Osteoblast (primary cell): ENCODE results near the gene SLC9A9. TPM values are rescaled to one million over a fixed set of nuclear protein-coding genes. Genes with fewer than 3 reads are reported as not detected.

Source experiments
- DNase-seq: peaks from one replicate; pipeline ENCODE4 v3.0.0; 2011; ENCODE audit warnings: low spot score, mixed read lengths; ENCODE audit not compliant: insufficient read length; ENCODE audit errors: missing footprints
- H2AFZ ChIP-seq: 2 replicates; pipeline ENCODE4 v1.6.0; 2011; ENCODE audit warnings: mild to moderate bottlenecking, low read length
- H3K27ac ChIP-seq: 2 replicates; pipeline ENCODE4 v1.5.1; 2011; ENCODE audit warnings: mild to moderate bottlenecking, low read depth, low read length, moderate library complexity
- H3K27me3 ChIP-seq: 2 replicates; pipeline ENCODE4 v1.6.0; 2012; ENCODE audit warnings: mild to moderate bottlenecking, control low read depth, inconsistent platforms, low read length, moderate library complexity; ENCODE audit not compliant: insufficient read depth
- H3K36me3 ChIP-seq: 2 replicates; pipeline ENCODE4 v1.5.1; 2011; ENCODE audit warnings: mild to moderate bottlenecking, low read length, control low read depth, moderate library complexity; ENCODE audit not compliant: insufficient read depth
- H3K4me1 ChIP-seq: 2 replicates; pipeline ENCODE4 v1.5.1; 2011; ENCODE audit warnings: mild to moderate bottlenecking, low read length, control low read depth, moderate library complexity; ENCODE audit not compliant: insufficient read depth
- H3K4me2 ChIP-seq: 2 replicates; pipeline ENCODE4 v1.6.0; 2011; ENCODE audit warnings: mild to moderate bottlenecking, low read length; ENCODE audit not compliant: insufficient read depth
- H3K4me3 ChIP-seq: fragments of 200-600 bp; sonication (generic); 3 replicates; pipeline ENCODE4 v1.5.1; 2012; ENCODE audit warnings: mild to moderate bottlenecking, low read length, inconsistent platforms; ENCODE audit not compliant: insufficient read depth
- H3K79me2 ChIP-seq: 2 replicates; pipeline ENCODE4 v1.6.0; 2012; ENCODE audit warnings: mild to moderate bottlenecking, low read length, control low read depth, inconsistent platforms; ENCODE audit not compliant: insufficient read depth
- H3K9me3 ChIP-seq: 2 replicates; pipeline ENCODE4 v1.5.1; 2011; ENCODE audit warnings: low read depth, low read length, control low read depth
- H4K20me1 ChIP-seq: 2 replicates; pipeline ENCODE4 v1.6.0; 2012; ENCODE audit warnings: mild to moderate bottlenecking, low read length, control low read depth; ENCODE audit not compliant: insufficient read depth
- CTCF ChIP-seq: IDR thresholded peaks from 2 replicates; pipeline ENCODE4 v1.5.1; 2011; ENCODE audit warnings: mild to moderate bottlenecking, low read depth, low read length, moderate library complexity; ENCODE audit errors: extremely low read depth
- total RNA-seq: library from RNA; depleted of rRNA; stranded (reverse); fragments of >200 nt; gene quantifications from 2 replicates; pipeline ENCODE4 v1.2.3, GENCODE V29; 2012

Gene SLC9A9
- total RNA-seq, 1 donor = 6.5 TPM

- TF ChIP-seq CTCF = no peak
- H4K20me1 ChIP-seq = no peaks in the 10 kb centered on the region
- H3K4me3 ChIP-seq = no peak overlapping the region
- no peaks in the 10 kb centered on the region for H3K36me3 ChIP-seq
- no peak overlapping the region for H3K27ac ChIP-seq
- peaks cover 20% of the 10 kb centered on the region for H3K4me1 ChIP-seq
- DNase-seq = no peak
- H3K9me3 ChIP-seq = no peaks in the 10 kb centered on the region
- no peak overlapping the region for H3K4me2 ChIP-seq
- no peaks in the 10 kb centered on the region for H3K27me3 ChIP-seq
- H3K79me2 ChIP-seq = no peaks in the 10 kb centered on the region
- H2AFZ ChIP-seq = no peak overlapping the region
These were observed 336.9 kb downstream of the SLC9A9 start for GRCh38 chr3:143511174-143511879.

GRCh38 chr3:143510601-143511000, 337.7 kb downstream of the SLC9A9 start:
- Histone ChIP-seq H2AFZ (no peak overlapping the region), H4K20me1 (no peaks in the 10 kb centered on the region)

GRCh38 chr3:143507735-143508580, 340.3 kb downstream of the SLC9A9 start:
- Histone ChIP-seq H3K9me3 (no peaks in the 10 kb centered on the region), H3K4me1 (peaks cover 25% of the 10 kb centered on the region), H2AFZ (peak overlapping the region; percentile 17), H3K4me3 (no peak overlapping the region), H4K20me1 (no peaks in the 10 kb centered on the region), H3K79me2 (no peaks in the 10 kb centered on the region), H3K27me3 (no peaks in the 10 kb centered on the region), H3K36me3 (no peaks in the 10 kb centered on the region), H3K4me2 (peak overlapping the region; percentile 43), H3K27ac (peak overlapping the region; percentile 40)
- DNase-seq = peak; percentile 72
- TF ChIP-seq CTCF = no peak

More at GRCh38 chr3:143510601-143511000, 337.7 kb downstream of the SLC9A9 start:
- Histone ChIP-seq H3K79me2 (no peaks in the 10 kb centered on the region), H3K27me3 (no peaks in the 10 kb centered on the region), H3K4me3 (no peak overlapping the region), H3K27ac (no peak overlapping the region), H3K36me3 (no peaks in the 10 kb centered on the region), H3K4me2 (no peak overlapping the region), H3K4me1 (peaks cover 25% of the 10 kb centered on the region), H3K9me3 (no peaks in the 10 kb centered on the region)
- no peak for DNase-seq
- no peak for TF ChIP-seq CTCF

GRCh38 chr3:143506190-143506589, 342.1 kb downstream of the SLC9A9 start:
- no peak for TF ChIP-seq CTCF
- Histone ChIP-seq H3K27ac (no peak overlapping the region), H3K9me3 (no peaks in the 10 kb centered on the region), H3K36me3 (no peaks in the 10 kb centered on the region), H4K20me1 (no peaks in the 10 kb centered on the region), H3K79me2 (no peaks in the 10 kb centered on the region), H3K4me3 (no peak overlapping the region), H3K27me3 (no peaks in the 10 kb centered on the region), H3K4me1 (peaks cover 20% of the 10 kb centered on the region), H3K4me2 (no peak overlapping the region), H2AFZ (no peak overlapping the region)
- DNase-seq = peak; percentile 47
